SK-N-SH treated with all-trans-retinoic acid at 6 μM for 48 hours (cell line): ENCODE measurements around the gene BCAN.

Source experiments
- ATAC-seq: fragments of 200-7000 bp; cut with Tn5 transposase; 3 replicates; pipeline ENCODE4 v1.9.1; 2020; ENCODE audit warnings: mild to moderate bottlenecking, moderate library complexity
- ARNTL ChIP-seq: fragments of 450-650 bp; formaldehyde crosslinking; IDR thresholded peaks from 2 replicates; pipeline ENCODE4 v1.5.0; 2020; ENCODE audit warnings: low read depth, mild to moderate bottlenecking, moderate library complexity, borderline replicate concordance
- BACH2 ChIP-seq: fragments of 250-450 bp; sonication (Bioruptor Pico); IDR thresholded peaks from 2 replicates; pipeline ENCODE4 v1.9.0; 2021; ENCODE audit warnings: mild to moderate bottlenecking, borderline replicate concordance
- CREB5 ChIP-seq: fragments of 250-450 bp; sonication (Bioruptor Pico); IDR thresholded peaks from 2 replicates; pipeline ENCODE4 v1.5.1; 2020; ENCODE audit warnings: low read depth, mild to moderate bottlenecking, moderate library complexity
- CSDC2 ChIP-seq: fragments of 250-450 bp; sonication (Bioruptor Pico); IDR thresholded peaks from 2 replicates; pipeline ENCODE4 v1.5.0; 2020; ENCODE audit warnings: mild to moderate bottlenecking, moderate library complexity
- GLIS3 ChIP-seq: fragments of 250-450 bp; sonication (Bioruptor Pico); IDR thresholded peaks from 2 replicates; pipeline ENCODE4 v1.5.0; 2020; ENCODE audit warnings: mild to moderate bottlenecking, moderate library complexity
- ISL1 ChIP-seq: fragments of 250-450 bp; sonication (Bioruptor Pico); IDR thresholded peaks from 2 replicates; pipeline ENCODE4 v2.1.2; 2022; ENCODE audit warnings: mild to moderate bottlenecking, moderate library complexity
- OSR1 ChIP-seq: fragments of 250-450 bp; sonication (Bioruptor Pico); IDR thresholded peaks from 2 replicates; pipeline ENCODE4 v1.8.0; 2022; ENCODE audit warnings: moderate library complexity, mild to moderate bottlenecking, inconsistent platforms
- PPARA ChIP-seq: fragments of 250-450 bp; sonication (Bioruptor Pico); IDR thresholded peaks from 2 replicates; pipeline ENCODE4 v1.5.0; 2020; ENCODE audit warnings: mild to moderate bottlenecking, borderline replicate concordance
- RARB ChIP-seq: fragments of 250-450 bp; sonication (Bioruptor Pico); IDR thresholded peaks from 2 replicates; pipeline ENCODE4 v1.8.0; 2021; ENCODE audit warnings: mild to moderate bottlenecking, moderate library complexity
- SNAI2 ChIP-seq: fragments of 250-450 bp; sonication (Bioruptor Pico); IDR thresholded peaks from 2 replicates; pipeline ENCODE4 v1.5.0; 2020; ENCODE audit warnings: mild to moderate bottlenecking, moderate library complexity
- TCF4 ChIP-seq: fragments of 250-450 bp; sonication (Bioruptor Pico); IDR thresholded peaks from 2 replicates; pipeline ENCODE4 v1.8.0; 2021; ENCODE audit warnings: mild to moderate bottlenecking, moderate library complexity, borderline replicate concordance
- ZC3H10 ChIP-seq: fragments of 250-450 bp; sonication (Bioruptor Pico); IDR thresholded peaks from 2 replicates; pipeline ENCODE4 v1.5.1; 2021; ENCODE audit warnings: mild to moderate bottlenecking, moderate library complexity
- ZFP3 ChIP-seq: fragments of 250-450 bp; sonication (Bioruptor Pico); IDR thresholded peaks from 2 replicates; pipeline ENCODE4 v1.5.0; 2020; ENCODE audit warnings: mild to moderate bottlenecking, moderate library complexity
- ZFP30 ChIP-seq: fragments of 450-650 bp; formaldehyde crosslinking; IDR thresholded peaks from 2 replicates; pipeline ENCODE4 v1.5.0; 2022; ENCODE audit warnings: mild to moderate bottlenecking, moderate library complexity
- ZNF565 ChIP-seq: fragments of 450-650 bp; formaldehyde crosslinking; conservative IDR thresholded peaks from 2 replicates; pipeline ENCODE4 v1.5.0; 2020; ENCODE audit warnings: low read depth, mild to moderate bottlenecking, moderate library complexity
- ZNF70 ChIP-seq: fragments of 450-650 bp; formaldehyde crosslinking; IDR thresholded peaks from 2 replicates; pipeline ENCODE4 v1.5.0; 2020; ENCODE audit warnings: mild to moderate bottlenecking, moderate library complexity
- ZNF8 ChIP-seq: fragments of 450-650 bp; formaldehyde crosslinking; IDR thresholded peaks from 2 replicates; pipeline ENCODE4 v1.5.0; 2020; ENCODE audit warnings: mild to moderate bottlenecking, moderate library complexity
- TF ChIP-seq, protein P1 (sequence below): fragments of 250-450 bp; sonication (Bioruptor Pico); IDR thresholded peaks from 2 replicates; pipeline ENCODE4 v1.5.0; 2020; ENCODE audit warnings: mild to moderate bottlenecking, moderate library complexity
- TF ChIP-seq, protein P2 (sequence below): fragments of 250-450 bp; sonication (Bioruptor Pico); IDR thresholded peaks from 2 replicates; pipeline ENCODE4 v1.8.0; 2021; ENCODE audit warnings: low read depth, mild to moderate bottlenecking, moderate library complexity, borderline replicate concordance
- TF ChIP-seq, protein P3 (sequence below): fragments of 250-450 bp; sonication (Bioruptor Pico); IDR thresholded peaks from 2 replicates; pipeline ENCODE4 v1.8.0; 2020; ENCODE audit warnings: mild to moderate bottlenecking, moderate library complexity, borderline replicate concordance

Gene BCAN

DNA sequence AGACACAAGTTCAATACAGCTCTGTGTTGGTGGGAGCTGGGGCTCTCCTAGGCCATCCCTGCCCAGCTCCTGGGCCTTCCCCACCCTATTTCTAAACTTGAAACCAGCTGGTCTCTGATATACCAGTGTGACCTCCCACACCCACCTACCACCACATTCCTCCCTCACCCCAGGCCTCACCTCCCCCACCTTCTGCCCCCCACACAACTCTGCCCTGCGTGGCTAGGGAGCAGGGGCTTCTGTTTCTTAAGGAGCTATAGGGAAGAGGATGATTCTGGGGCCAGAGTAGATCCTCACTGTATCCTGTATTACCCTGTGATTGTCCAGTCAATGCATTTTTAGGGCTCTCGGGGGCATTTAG, 18.8 kb downstream of the BCAN start:
- TF ChIP-seq ISL1 (CRISPR knock-in tag) (no peak), ARNTL (no peak), PPARA (no peak), BACH2 (CRISPR knock-in tag) (no peak), ZFP30 (no peak), OSR1 (CRISPR knock-in tag) (peak; percentile 77; the same call in 1 of the 2 replicates)
- peak; percentile 23; the same call in 2 of the 3 replicates for ATAC-seq

- ATAC-seq, result no peak
- no peak for TF ChIP-seq ZNF8 (CRISPR knock-in tag)
- no peak for TF ChIP-seq CREB5
- TF ChIP-seq, protein P1, sequence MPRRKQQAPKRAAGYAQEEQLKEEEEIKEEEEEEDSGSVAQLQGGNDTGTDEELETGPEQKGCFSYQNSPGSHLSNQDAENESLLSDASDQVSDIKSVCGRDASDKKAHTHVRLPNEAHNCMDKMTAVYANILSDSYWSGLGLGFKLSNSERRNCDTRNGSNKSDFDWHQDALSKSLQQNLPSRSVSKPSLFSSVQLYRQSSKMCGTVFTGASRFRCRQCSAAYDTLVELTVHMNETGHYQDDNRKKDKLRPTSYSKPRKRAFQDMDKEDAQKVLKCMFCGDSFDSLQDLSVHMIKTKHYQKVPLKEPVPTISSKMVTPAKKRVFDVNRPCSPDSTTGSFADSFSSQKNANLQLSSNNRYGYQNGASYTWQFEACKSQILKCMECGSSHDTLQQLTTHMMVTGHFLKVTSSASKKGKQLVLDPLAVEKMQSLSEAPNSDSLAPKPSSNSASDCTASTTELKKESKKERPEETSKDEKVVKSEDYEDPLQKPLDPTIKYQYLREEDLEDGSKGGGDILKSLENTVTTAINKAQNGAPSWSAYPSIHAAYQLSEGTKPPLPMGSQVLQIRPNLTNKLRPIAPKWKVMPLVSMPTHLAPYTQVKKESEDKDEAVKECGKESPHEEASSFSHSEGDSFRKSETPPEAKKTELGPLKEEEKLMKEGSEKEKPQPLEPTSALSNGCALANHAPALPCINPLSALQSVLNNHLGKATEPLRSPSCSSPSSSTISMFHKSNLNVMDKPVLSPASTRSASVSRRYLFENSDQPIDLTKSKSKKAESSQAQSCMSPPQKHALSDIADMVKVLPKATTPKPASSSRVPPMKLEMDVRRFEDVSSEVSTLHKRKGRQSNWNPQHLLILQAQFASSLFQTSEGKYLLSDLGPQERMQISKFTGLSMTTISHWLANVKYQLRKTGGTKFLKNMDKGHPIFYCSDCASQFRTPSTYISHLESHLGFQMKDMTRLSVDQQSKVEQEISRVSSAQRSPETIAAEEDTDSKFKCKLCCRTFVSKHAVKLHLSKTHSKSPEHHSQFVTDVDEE (CRISPR knock-in tag), result no peak
- TF ChIP-seq ZFP30, result no peak
- TF ChIP-seq SNAI2 (CRISPR knock-in tag), result no peak
- TF ChIP-seq CSDC2 (CRISPR knock-in tag), result no peak
- no peak for TF ChIP-seq BACH2 (CRISPR knock-in tag)
- no peak for TF ChIP-seq GLIS3 (CRISPR knock-in tag)
- no peak for TF ChIP-seq ZFP3 (CRISPR knock-in tag)
- no peak for TF ChIP-seq RARB (CRISPR knock-in tag)
- no peak for TF ChIP-seq OSR1 (CRISPR knock-in tag)
- no peak for TF ChIP-seq ZNF70
- TF ChIP-seq, all 23 proteins: peak for 0
Measured at GRCh38 chr1:156662005-156662799, 20.3 kb downstream of the BCAN start.

GRCh38 chr1:156662800-156663055, 20.8 kb downstream of the BCAN start:
- TF ChIP-seq, protein P2, sequence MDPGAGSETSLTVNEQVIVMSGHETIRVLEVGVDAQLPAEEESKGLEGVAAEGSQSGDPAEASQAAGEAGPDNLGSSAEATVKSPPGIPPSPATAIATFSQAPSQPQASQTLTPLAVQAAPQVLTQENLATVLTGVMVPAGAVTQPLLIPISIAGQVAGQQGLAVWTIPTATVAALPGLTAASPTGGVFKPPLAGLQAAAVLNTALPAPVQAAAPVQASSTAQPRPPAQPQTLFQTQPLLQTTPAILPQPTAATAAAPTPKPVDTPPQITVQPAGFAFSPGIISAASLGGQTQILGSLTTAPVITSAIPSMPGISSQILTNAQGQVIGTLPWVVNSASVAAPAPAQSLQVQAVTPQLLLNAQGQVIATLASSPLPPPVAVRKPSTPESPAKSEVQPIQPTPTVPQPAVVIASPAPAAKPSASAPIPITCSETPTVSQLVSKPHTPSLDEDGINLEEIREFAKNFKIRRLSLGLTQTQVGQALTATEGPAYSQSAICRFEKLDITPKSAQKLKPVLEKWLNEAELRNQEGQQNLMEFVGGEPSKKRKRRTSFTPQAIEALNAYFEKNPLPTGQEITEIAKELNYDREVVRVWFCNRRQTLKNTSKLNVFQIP (CRISPR knock-in tag), result no peak
- TF ChIP-seq SNAI2 (CRISPR knock-in tag) (no peak), GLIS3 (CRISPR knock-in tag) (no peak), ISL1 (CRISPR knock-in tag) (no peak)
- TF ChIP-seq, protein P1 (CRISPR knock-in tag), result no peak
- no peak for ATAC-seq

DNA sequence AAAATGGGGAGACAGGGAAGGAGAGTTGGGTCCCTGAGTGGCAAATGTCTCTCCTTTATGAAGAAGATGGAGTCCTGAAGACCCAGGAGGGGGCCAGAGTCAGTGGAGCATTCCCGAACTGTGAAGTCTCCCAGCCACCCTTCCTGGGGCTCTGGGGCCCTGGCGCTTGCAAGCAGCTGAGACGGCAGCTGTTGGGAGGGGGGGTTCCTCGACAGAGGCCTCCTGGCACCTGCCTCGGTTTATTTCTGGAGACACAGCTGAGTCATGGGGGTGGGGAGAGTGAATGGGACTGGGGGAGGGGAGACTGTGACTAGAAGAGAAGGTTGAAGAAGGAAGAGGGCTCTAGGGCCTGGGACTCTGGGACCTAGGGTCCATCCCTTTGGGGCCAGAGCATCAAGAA, 21.3 kb downstream of the BCAN start:
- ATAC-seq, result no peak
- TF ChIP-seq, protein P3, sequence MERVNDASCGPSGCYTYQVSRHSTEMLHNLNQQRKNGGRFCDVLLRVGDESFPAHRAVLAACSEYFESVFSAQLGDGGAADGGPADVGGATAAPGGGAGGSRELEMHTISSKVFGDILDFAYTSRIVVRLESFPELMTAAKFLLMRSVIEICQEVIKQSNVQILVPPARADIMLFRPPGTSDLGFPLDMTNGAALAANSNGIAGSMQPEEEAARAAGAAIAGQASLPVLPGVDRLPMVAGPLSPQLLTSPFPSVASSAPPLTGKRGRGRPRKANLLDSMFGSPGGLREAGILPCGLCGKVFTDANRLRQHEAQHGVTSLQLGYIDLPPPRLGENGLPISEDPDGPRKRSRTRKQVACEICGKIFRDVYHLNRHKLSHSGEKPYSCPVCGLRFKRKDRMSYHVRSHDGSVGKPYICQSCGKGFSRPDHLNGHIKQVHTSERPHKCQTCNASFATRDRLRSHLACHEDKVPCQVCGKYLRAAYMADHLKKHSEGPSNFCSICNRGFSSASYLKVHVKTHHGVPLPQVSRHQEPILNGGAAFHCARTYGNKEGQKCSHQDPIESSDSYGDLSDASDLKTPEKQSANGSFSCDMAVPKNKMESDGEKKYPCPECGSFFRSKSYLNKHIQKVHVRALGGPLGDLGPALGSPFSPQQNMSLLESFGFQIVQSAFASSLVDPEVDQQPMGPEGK (CRISPR knock-in tag), result no peak
- TF ChIP-seq CSDC2 (CRISPR knock-in tag) (no peak), ZNF8 (CRISPR knock-in tag) (no peak), ZNF565 (CRISPR knock-in tag) (no peak), TCF4 (no peak), ZNF70 (no peak), ARNTL (no peak), OSR1 (CRISPR knock-in tag) (no peak), SNAI2 (CRISPR knock-in tag) (no peak), GLIS3 (CRISPR knock-in tag) (no peak), ZC3H10 (CRISPR knock-in tag) (no peak), ZFP3 (CRISPR knock-in tag) (no peak)
- TF ChIP-seq, protein P1 (CRISPR knock-in tag), result no peak
